GM10248 (cell line): ENCODE data around the gene SPATA17.

ENCODE experiments used
- CTCF ChIA-PET: fragments of 300-600 bp; sonication (Branson Sonifier 250); formaldehyde crosslinking; extraction: SDS; loops from one replicate; lab custom pipeline; 2021; ENCODE audit warnings: antibody characterized with exemption; lab: Yijun Ruan, JAX
- POLR2A ChIA-PET: fragments of 350-650 bp; sonication (Branson Sonifier 250); formaldehyde crosslinking; extraction: SDS; loops from one replicate; lab custom pipeline; 2020; ENCODE audit warnings: antibody characterized with exemption; lab: Yijun Ruan, JAX
- DNase-seq: peaks from one replicate; pipeline ENCODE4 v3.0.0; 2012; ENCODE audit errors: extremely low spot score
- CTCF ChIP-seq: IDR thresholded peaks from 2 replicates; pipeline ENCODE4 v1.5.1; 2012; ENCODE audit warnings: mild to moderate bottlenecking, low read depth; ENCODE audit errors: extremely low read depth, missing control alignments, control extremely low read depth

SPATA17 gene

GRCh38 chr1:217747156-217747769 is 116.1 kb downstream of the SPATA17 start:
- peak; percentile 48 for TF ChIP-seq CTCF
- ChIA-PET POLR2A (no interaction called here), CTCF (no interaction called here)
- DNase-seq = peak; percentile 18

- DNase-seq = no peak
- CTCF ChIA-PET = no interaction called here
- TF ChIP-seq CTCF = no peak
- POLR2A ChIA-PET = no interaction called here
These were observed 138.6 kb downstream of the SPATA17 start for GRCh38 chr1:217769768-217770167.

- DNase-seq = no peak
- POLR2A ChIA-PET = no interaction called here
These were observed 139.8 kb downstream of the SPATA17 start for GRCh38 chr1:217770918-217771317.

GRCh38 chr1:217776693-217777092 is 145.5 kb downstream of the SPATA17 start:
- no peak for TF ChIP-seq CTCF
- POLR2A ChIA-PET = no interaction called here
- CTCF ChIA-PET = no interaction called here

More at GRCh38 chr1:217770918-217771317, 139.8 kb downstream of the SPATA17 start:
- TF ChIP-seq CTCF = no peak
- CTCF ChIA-PET = no interaction called here

GRCh38 chr1:217781056-217781455 is 149.9 kb downstream of the SPATA17 start:
- CTCF ChIA-PET = no interaction called here
- no peak for TF ChIP-seq CTCF
- no peak for DNase-seq
- POLR2A ChIA-PET = no interaction called here

More at GRCh38 chr1:217776693-217777092, 145.5 kb downstream of the SPATA17 start:
- DNase-seq = no peak

GRCh38 chr1:217791091-217791490 is 159.9 kb downstream of the SPATA17 start:
- no peak for DNase-seq
- POLR2A ChIA-PET = no interaction called here
- no peak for TF ChIP-seq CTCF
- CTCF ChIA-PET = interaction anchor here (1.0 to 1.3 kb wide), 3 partner anchors 9 to 15 kb away, joined by 3 to 4 read pairs (median 3); no protein-coding TSS in a partner anchor
